Measurements from ENCODE around the gene HNRNPF. TPM values are rescaled to one million over a fixed set of nuclear protein-coding genes. Genes with fewer than 3 reads are reported as not detected.

The HNRNPF gene
- total and polyA plus RNA-seq, 12 donors = 48.7 to 207 (median 139) TPM

DNA sequence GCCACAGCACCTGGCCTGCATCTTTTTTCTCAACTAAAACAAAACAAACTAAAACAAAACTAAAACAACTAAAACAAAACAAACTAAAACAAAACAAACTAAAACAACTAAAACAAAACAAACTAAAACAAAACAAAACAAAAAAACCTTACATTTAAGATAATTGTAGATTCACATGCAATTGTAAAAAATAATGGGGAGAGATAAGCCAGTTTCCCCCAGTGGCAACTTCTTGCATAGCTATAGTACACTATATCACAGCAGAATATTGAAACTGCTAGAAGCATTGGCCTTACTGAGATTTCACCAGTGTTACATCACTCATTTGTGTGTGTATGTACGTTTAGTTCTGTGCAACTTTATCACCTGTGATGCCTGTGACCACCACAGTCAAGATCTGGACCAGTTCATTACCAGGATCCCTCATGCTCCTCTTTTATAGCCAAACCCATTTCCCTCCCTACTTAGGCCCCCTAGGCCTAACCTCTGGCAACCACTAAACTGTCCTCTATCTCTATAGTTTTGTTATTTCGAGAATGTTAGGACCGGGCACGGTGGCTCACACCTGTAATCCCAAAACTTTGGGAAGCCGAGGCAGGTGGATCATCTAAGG lies 28.3 kb downstream of the HNRNPF start:
- Histone ChIP-seq H3K4me1 (replicated peaks in 1 of 2) (no peaks in the 10 kb centered on the region), H3K36me3 (replicated peaks in 1 of 2) (peaks cover 0 to 5% of the 10 kb centered on the region in 2 donors), H3K27me3 (no peaks in the 10 kb centered on the region), H3K27ac (no peak overlapping the region), H3K9me3 (replicated peaks in 1 of 3) (no peaks in the 10 kb centered on the region), H3K4me3 (no peak overlapping the region)
- TF ChIP-seq, protein P1, sequence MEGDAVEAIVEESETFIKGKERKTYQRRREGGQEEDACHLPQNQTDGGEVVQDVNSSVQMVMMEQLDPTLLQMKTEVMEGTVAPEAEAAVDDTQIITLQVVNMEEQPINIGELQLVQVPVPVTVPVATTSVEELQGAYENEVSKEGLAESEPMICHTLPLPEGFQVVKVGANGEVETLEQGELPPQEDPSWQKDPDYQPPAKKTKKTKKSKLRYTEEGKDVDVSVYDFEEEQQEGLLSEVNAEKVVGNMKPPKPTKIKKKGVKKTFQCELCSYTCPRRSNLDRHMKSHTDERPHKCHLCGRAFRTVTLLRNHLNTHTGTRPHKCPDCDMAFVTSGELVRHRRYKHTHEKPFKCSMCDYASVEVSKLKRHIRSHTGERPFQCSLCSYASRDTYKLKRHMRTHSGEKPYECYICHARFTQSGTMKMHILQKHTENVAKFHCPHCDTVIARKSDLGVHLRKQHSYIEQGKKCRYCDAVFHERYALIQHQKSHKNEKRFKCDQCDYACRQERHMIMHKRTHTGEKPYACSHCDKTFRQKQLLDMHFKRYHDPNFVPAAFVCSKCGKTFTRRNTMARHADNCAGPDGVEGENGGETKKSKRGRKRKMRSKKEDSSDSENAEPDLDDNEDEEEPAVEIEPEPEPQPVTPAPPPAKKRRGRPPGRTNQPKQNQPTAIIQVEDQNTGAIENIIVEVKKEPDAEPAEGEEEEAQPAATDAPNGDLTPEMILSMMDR (IDR thresholded peaks at IDR 0.05) = no peak
- no peak for TF ChIP-seq POLR2A (IDR thresholded peaks at IDR 0.05)
- no peak for DNase-seq
- 86 to 96% (median 89%) methylated on average over 5 of the region's 5 CpGs for WGBS, 4 donors
- intact Hi-C loops (cut with DNase I) = no loop called here

DNA sequence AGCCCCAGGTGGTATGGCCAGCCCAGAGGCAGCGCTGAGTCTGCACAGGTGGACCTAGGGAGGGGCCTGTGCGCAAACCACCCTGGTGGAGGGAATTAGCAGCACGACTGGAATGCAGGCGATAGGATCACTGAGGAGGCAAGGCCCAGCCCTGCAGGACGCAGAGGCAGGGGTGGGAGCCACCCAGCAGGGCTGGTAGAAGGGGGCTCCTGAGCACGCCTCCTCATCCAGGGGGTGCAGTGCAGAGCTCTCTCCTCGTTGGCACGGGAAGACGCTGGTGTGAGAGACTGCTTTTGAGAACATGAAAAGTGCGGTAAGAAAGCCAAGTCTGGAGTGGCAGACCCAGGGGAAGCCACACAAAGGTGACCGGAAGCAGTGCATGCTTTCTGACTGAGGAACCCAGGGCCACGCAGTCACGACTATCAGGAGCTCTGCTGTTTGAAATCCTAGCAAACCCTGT lies 31.5 kb downstream of the HNRNPF start:
- H3K4me1 ChIP-seq (replicated peaks in 1 of 2) = no peaks in the 10 kb centered on the region
- no peaks in the 10 kb centered on the region for H3K27me3 ChIP-seq
- intact Hi-C loops (cut with DNase I) = no loop called here
- no peaks in the 10 kb centered on the region for H3K36me3 ChIP-seq (replicated peaks in 1 of 2)
- H3K9me3 ChIP-seq (replicated peaks in 1 of 3) = no peaks in the 10 kb centered on the region
- DNase-seq = no peak
- WGBS, 4 donors = 84 to 88% (median 85%) methylated on average over 8 to 13 of the region's 13 CpGs
- H3K4me3 ChIP-seq = no peak overlapping the region
- TF ChIP-seq POLR2A (IDR thresholded peaks at IDR 0.05) = no peak
- TF ChIP-seq, protein P1 (IDR thresholded peaks at IDR 0.05) = no peak
- H3K27ac ChIP-seq = no peak overlapping the region

DNA sequence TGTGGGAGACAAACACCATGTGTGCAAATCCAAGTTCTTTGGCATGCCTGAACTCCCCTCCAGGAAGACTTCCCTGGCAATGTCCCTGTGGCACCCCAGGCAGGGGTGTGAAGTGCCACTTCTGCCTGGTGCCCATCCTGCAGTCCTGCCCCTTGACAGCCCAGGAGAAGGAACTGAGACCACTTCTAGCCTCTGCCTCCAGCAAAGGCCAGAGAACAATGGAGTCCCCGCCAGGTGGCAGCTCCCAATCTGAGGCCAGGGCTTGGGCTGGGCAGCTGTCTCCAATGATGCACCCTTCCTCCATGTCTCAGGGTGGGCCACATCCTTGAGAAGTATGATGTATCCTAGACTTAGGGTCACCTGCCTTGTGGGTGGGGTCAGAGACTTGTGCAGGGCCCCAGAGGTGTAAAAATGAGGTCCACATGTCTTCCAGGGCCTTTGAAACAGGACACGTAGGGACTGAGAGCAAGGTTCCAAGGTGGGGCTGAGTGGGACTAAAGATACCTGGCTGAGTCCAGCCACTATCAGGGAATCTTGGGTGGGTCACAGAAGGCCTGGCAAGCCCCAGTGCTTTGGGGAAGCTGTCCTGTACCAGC lies 32.1 kb downstream of the HNRNPF start:
- WGBS, 4 donors = 44 to 89% (median 60%) methylated on average over 1 to 2 of the region's 2 CpGs
- intact Hi-C loops (cut with DNase I) = no loop called here
- Histone ChIP-seq H3K9me3 (replicated peaks in 1 of 3) (no peaks in the 10 kb centered on the region), H3K4me3 (no peak overlapping the region), H3K36me3 (replicated peaks in 1 of 2) (no peaks in the 10 kb centered on the region), H3K27ac (no peak overlapping the region), H3K4me1 (replicated peaks in 1 of 2) (no peaks in the 10 kb centered on the region), H3K27me3 (no peaks in the 10 kb centered on the region)
- no peak for DNase-seq
- TF ChIP-seq, protein P1 (IDR thresholded peaks at IDR 0.05) = no peak
- TF ChIP-seq POLR2A (IDR thresholded peaks at IDR 0.05) = no peak

DNA sequence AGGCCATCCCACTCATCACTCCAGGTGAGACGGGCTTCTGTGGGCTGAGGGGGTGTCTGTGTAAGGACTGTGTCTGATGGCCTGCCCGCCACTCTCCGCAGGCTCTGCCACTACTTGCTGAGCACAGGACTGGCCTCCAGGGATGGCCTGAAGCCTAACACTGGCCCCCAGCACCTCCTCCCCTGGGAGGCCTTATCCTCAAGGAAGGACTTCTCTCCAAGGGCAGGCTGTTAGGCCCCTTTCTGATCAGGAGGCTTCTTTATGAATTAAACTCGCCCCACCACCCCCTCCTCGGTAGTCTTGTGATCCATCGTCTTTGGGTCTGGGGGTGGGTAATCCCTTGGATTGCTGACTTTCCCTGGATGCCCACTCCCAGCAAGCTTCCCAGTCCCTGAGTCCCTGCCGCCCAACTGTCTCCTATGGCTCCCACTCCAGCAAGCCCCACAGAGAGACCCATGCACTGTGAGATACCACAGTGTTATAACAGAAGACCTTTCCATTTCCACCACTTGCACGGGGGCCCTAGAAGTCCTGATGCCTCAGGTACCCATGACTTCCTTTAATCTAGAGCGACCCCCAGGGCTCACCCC lies 32.8 kb downstream of the HNRNPF start:
- intact Hi-C loops (cut with DNase I) = no loop called here
- no peak overlapping the region for H3K4me3 ChIP-seq
- no peaks in the 10 kb centered on the region for H3K36me3 ChIP-seq (replicated peaks in 1 of 2)
- no peaks in the 10 kb centered on the region for H3K27me3 ChIP-seq
- 84 to 96% (median 87%) methylated on average over 6 to 9 of the region's 9 CpGs for WGBS, 4 donors
- no peak for DNase-seq
- no peaks in the 10 kb centered on the region for H3K4me1 ChIP-seq (replicated peaks in 1 of 2)
- H3K9me3 ChIP-seq (replicated peaks in 1 of 3) = no peaks in the 10 kb centered on the region
- no peak overlapping the region for H3K27ac ChIP-seq
- TF ChIP-seq, protein P1 (IDR thresholded peaks at IDR 0.05) = no peak
- TF ChIP-seq POLR2A (IDR thresholded peaks at IDR 0.05) = no peak
